GM23338 (cell line): Measurements from ENCODE around the gene IDS. TPM values are rescaled to one million over a fixed set of nuclear protein-coding genes. Genes with fewer than 3 reads are reported as not detected.
"Not testable (repeated sequence)": the region's sequence is repeated elsewhere in the genome, so short reads cannot be mapped to it uniquely, and the experiment has no call there.

Experiments used
- ATAC-seq: fragments of 200-7000 bp; cut with Tn5 transposase; 3 replicates; pipeline ENCODE4 v1.9.1; 2020
- DNase-seq: peaks from one replicate; pipeline ENCODE4 v3.0.0-alpha.2; 2015; ENCODE audit warnings: low spot score
- H2AFZ ChIP-seq: fragments of 200-600 bp; sonication (generic); 2 replicates; pipeline ENCODE4 v1.8.0; 2016; ENCODE audit warnings: antibody characterized with exemption, mild to moderate bottlenecking, moderate library complexity
- H3F3A ChIP-seq: fragments of 200-600 bp; sonication (generic); replicated peaks from 2 replicates; pipeline ENCODE4 v1.8.0; 2017; ENCODE audit warnings: antibody characterized with exemption, mixed run types, low read depth
- H3K27ac ChIP-seq: fragments of 200-600 bp; sonication (generic); 2 replicates; pipeline ENCODE4 v1.6.1; 2016; ENCODE audit warnings: low read depth
- H3K27me3 ChIP-seq: fragments of 200-600 bp; sonication (generic); 2 replicates; pipeline ENCODE4 v1.8.0; 2016; ENCODE audit warnings: mild to moderate bottlenecking, mixed run types, moderate library complexity; ENCODE audit not compliant: insufficient read depth
- H3K36me3 ChIP-seq: fragments of 200-600 bp; sonication (generic); 2 replicates; pipeline ENCODE4 v1.8.0; 2016; ENCODE audit warnings: mild to moderate bottlenecking; ENCODE audit not compliant: insufficient read depth
- H3K4me1 ChIP-seq: fragments of 200-600 bp; sonication (generic); 2 replicates; pipeline ENCODE4 v1.8.0; 2016; ENCODE audit warnings: mild to moderate bottlenecking, moderate library complexity; ENCODE audit not compliant: insufficient read depth
- H3K4me2 ChIP-seq: fragments of 200-600 bp; sonication (generic); 2 replicates; pipeline ENCODE4 v1.7.1; 2017; ENCODE audit warnings: mixed run types
- H3K4me3 ChIP-seq: fragments of 200-600 bp; sonication (generic); 2 replicates; pipeline ENCODE4 v1.6.1; 2016; ENCODE audit warnings: mixed run types
- H3K79me2 ChIP-seq: fragments of 200-600 bp; sonication (generic); replicated peaks from 2 replicates; pipeline ENCODE4 v1.8.0; 2017; ENCODE audit warnings: mild to moderate bottlenecking; ENCODE audit not compliant: insufficient read depth
- H3K9me2 ChIP-seq: fragments of 200-600 bp; sonication (generic); 2 replicates; pipeline ENCODE4 v1.8.0; 2017; ENCODE audit not compliant: insufficient read depth
- H4K20me1 ChIP-seq: fragments of 200-600 bp; sonication (generic); replicated peaks from 2 replicates; pipeline ENCODE4 v1.8.0; 2017; ENCODE audit warnings: mild to moderate bottlenecking; ENCODE audit not compliant: insufficient read depth
- H3K27ac Mint-ChIP-seq: 2 replicates; pipeline ENCODE4 v1.8.0; 2020; ENCODE audit warnings: inconsistent platforms, mild to moderate bottlenecking, moderate library complexity, mixed read lengths
- H3K27me3 Mint-ChIP-seq: 3 replicates; pipeline ENCODE4 v1.8.0; 2022; ENCODE audit warnings: low read depth, mild to moderate bottlenecking, moderate library complexity, mixed read lengths, inconsistent platforms; ENCODE audit not compliant: insufficient read depth, poor library complexity
- H3K36me3 Mint-ChIP-seq: 3 replicates; pipeline ENCODE4 v1.8.0; 2021; ENCODE audit warnings: low read depth, mild to moderate bottlenecking, inconsistent platforms, moderate library complexity, mixed read lengths
- H3K4me1 Mint-ChIP-seq: 3 replicates; pipeline ENCODE4 v1.8.0; 2020; ENCODE audit warnings: mild to moderate bottlenecking, inconsistent platforms, mixed read lengths
- H3K4me3 Mint-ChIP-seq: 3 replicates; pipeline ENCODE4 v1.8.0; 2021; ENCODE audit warnings: moderate library complexity, mild to moderate bottlenecking, inconsistent platforms, mixed read lengths
- H3K9me3 Mint-ChIP-seq: 3 replicates; pipeline ENCODE4 v1.8.0; 2020; ENCODE audit warnings: moderate library complexity, mild to moderate bottlenecking, inconsistent platforms, mixed read lengths
- STAT1 ChIP-seq: IDR thresholded peaks from one replicate; pipeline ENCODE4 v1.6.1; 2016; ENCODE audit warnings: antibody characterized with exemption; ENCODE audit not compliant: unreplicated experiment
- ZNF331 ChIP-seq: fragments of 250-450 bp; sonication (Bioruptor Pico); IDR thresholded peaks from 2 replicates; pipeline ENCODE4 v1.5.0; 2020; ENCODE audit warnings: low read depth, mild to moderate bottlenecking, moderate library complexity
- ZNF462 ChIP-seq: fragments of 250-450 bp; sonication (Bioruptor Pico); IDR thresholded peaks from 2 replicates; pipeline ENCODE4 v1.5.0; 2020; ENCODE audit warnings: mild to moderate bottlenecking, moderate library complexity
- polyA plus RNA-seq: library from polyadenylated mRNA; unstranded; fragments of >200 nt; fragmentation: Nextera tagmentation; extraction: Ambion mirVana; gene quantifications from 2 replicates; pipeline ENCODE4 v1.2.1, GENCODE V29; 2016
- total RNA-seq: library from RNA; depleted of rRNA; stranded (reverse); fragments of >200 nt; shearing (Covaris generic); gene quantifications from 2 replicates; pipeline ENCODE4 v1.2.3, GENCODE V29; 2014

Gene IDS
- total and polyA plus RNA-seq, 2 experiments from 2014 or later, result 8.2 to 12.3 TPM

- not testable (repeated sequence) for H3K27me3 Mint-ChIP-seq, H3K79me2 ChIP-seq, H3K4me3 ChIP-seq, H3K27ac Mint-ChIP-seq, ATAC-seq, H3K36me3 ChIP-seq, H3K4me1 ChIP-seq, H3K27ac ChIP-seq, H3F3A ChIP-seq, H3K4me2 ChIP-seq, H3K27me3 ChIP-seq, H3K9me3 Mint-ChIP-seq, H3K36me3 Mint-ChIP-seq, H3K9me2 ChIP-seq, H2AFZ ChIP-seq, DNase-seq, H4K20me1 ChIP-seq, H3K4me3 Mint-ChIP-seq, H3K4me1 Mint-ChIP-seq
Observed at GRCh38 chrX:149533999-149534398, 28.9 kb upstream of the IDS start.

- H3K27ac Mint-ChIP-seq, H3K4me2 ChIP-seq, H3K27me3 ChIP-seq, H3K4me1 ChIP-seq, H3K4me1 Mint-ChIP-seq, H3K79me2 ChIP-seq, H4K20me1 ChIP-seq, ATAC-seq, H3K9me3 Mint-ChIP-seq, H3K27me3 Mint-ChIP-seq, H3K27ac ChIP-seq, H2AFZ ChIP-seq, H3K9me2 ChIP-seq, H3K36me3 Mint-ChIP-seq, H3F3A ChIP-seq, H3K36me3 ChIP-seq, H3K4me3 Mint-ChIP-seq, DNase-seq, H3K4me3 ChIP-seq: not testable (repeated sequence)
Observed at GRCh38 chrX:149532868-149533267, 27.8 kb upstream of the IDS start.

GRCh38 chrX:149531599-149531998 is 26.5 kb upstream of the IDS start:
- no peak for DNase-seq
- H3K4me3 Mint-ChIP-seq, result no peak overlapping the region
- no peaks in the 10 kb centered on the region for H3K4me1 ChIP-seq
- H3K79me2 ChIP-seq, result no peaks in the 10 kb centered on the region
- no peaks in the 10 kb centered on the region for H3K27me3 ChIP-seq
- no peak overlapping the region for H3K27ac ChIP-seq
- H2AFZ ChIP-seq, result no peak overlapping the region
- no peak overlapping the region for H3K27ac Mint-ChIP-seq
- no peaks in the 10 kb centered on the region for H3K36me3 ChIP-seq
- no peak for ATAC-seq
- no peak overlapping the region for H3K4me3 ChIP-seq
- TF ChIP-seq ZNF462 (CRISPR knock-in tag) (no peak), ZNF331 (CRISPR knock-in tag) (no peak), STAT1 (no peak)
- peaks cover 6% of the 10 kb centered on the region; the same call in 2 of the 3 replicates for H3K4me1 Mint-ChIP-seq
- H3K36me3 Mint-ChIP-seq, result peaks cover 5% of the 10 kb centered on the region; the same call in 2 of the 3 replicates
- no peaks in the 10 kb centered on the region for H3K9me2 ChIP-seq
- H3F3A ChIP-seq, result no peaks in the 10 kb centered on the region
- H3K4me2 ChIP-seq, result no peak overlapping the region
- no peaks in the 10 kb centered on the region; the same call in 2 of the 3 replicates for H3K9me3 Mint-ChIP-seq
- H3K27me3 Mint-ChIP-seq, result peaks cover 3% of the 10 kb centered on the region
- H4K20me1 ChIP-seq, result no peaks in the 10 kb centered on the region
